ENCODE data around the gene AMDHD2.
"Not testable (repeated sequence)": the region's sequence is repeated elsewhere in the genome, so short reads cannot be mapped to it uniquely, and the experiment has no call there.

GRCh38 chr16:2560798-2561133 is 40.6 kb downstream of the AMDHD2 start:
- TF ChIP-seq, protein P1, sequence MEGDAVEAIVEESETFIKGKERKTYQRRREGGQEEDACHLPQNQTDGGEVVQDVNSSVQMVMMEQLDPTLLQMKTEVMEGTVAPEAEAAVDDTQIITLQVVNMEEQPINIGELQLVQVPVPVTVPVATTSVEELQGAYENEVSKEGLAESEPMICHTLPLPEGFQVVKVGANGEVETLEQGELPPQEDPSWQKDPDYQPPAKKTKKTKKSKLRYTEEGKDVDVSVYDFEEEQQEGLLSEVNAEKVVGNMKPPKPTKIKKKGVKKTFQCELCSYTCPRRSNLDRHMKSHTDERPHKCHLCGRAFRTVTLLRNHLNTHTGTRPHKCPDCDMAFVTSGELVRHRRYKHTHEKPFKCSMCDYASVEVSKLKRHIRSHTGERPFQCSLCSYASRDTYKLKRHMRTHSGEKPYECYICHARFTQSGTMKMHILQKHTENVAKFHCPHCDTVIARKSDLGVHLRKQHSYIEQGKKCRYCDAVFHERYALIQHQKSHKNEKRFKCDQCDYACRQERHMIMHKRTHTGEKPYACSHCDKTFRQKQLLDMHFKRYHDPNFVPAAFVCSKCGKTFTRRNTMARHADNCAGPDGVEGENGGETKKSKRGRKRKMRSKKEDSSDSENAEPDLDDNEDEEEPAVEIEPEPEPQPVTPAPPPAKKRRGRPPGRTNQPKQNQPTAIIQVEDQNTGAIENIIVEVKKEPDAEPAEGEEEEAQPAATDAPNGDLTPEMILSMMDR (IDR thresholded peaks at IDR 0.05 in 4 of 5, conservative IDR thresholded peaks at IDR 0.05 in 1 of 5) = peak in 2 of 5 experiments; percentile 40 to 56
- TF ChIP-seq POLR2A (IDR thresholded peaks at IDR 0.05) = not testable (repeated sequence)
